CD4-positive, alpha-beta T cell treated with Interleukin-1 beta for 1 hour (primary cell): ENCODE data around the gene SHISA7.
A peak's percentile ranks its signal among the peaks of the same experiment; 100 is the strongest.
"Not testable (repeated sequence)": the region's sequence is repeated elsewhere in the genome, so short reads cannot be mapped to it uniquely, and the experiment has no call there.

Experiments used
- DNase-seq, 2 donors: peaks; one replicate each; pipeline ENCODE4 v3.0.0-alpha.2; 2020 to 2022

The SHISA7 gene

GRCh38 chr19:55462722-55463121 is 19.6 kb upstream of the SHISA7 start:
- DNase-seq, result no peak

- no peak for DNase-seq
Measured at GRCh38 chr19:55461974-55462626, 19.0 kb upstream of the SHISA7 start.

GRCh38 chr19:55461259-55461973 is 18.3 kb upstream of the SHISA7 start, which contains the start of gene ISOC2:
TSS of gene ISOC2 (minus strand) at chr19:55461642. CDS start at chr19:55456486, 5,156 bp downstream.
- DNase-seq, result peak; percentile 100

GRCh38 chr19:55460670-55461258 is 17.7 kb upstream of the SHISA7 start:
- peak; percentile 35 to 38 for DNase-seq

- DNase-seq, result no peak
Measured at GRCh38 chr19:55459950-55460657, 17.0 kb upstream of the SHISA7 start.

GRCh38 chr19:55459551-55459949 is 16.4 kb upstream of the SHISA7 start:
- no peak for DNase-seq

- no peak for DNase-seq
Measured at GRCh38 chr19:55457683-55458457, 14.8 kb upstream of the SHISA7 start.

GRCh38 chr19:55456347-55456746 is 13.2 kb upstream of the SHISA7 start:
- DNase-seq, result no peak

GRCh38 chr19:55455576-55456235 is 12.6 kb upstream of the SHISA7 start:
- DNase-seq, result no peak

GRCh38 chr19:55454787-55455243 is 11.7 kb upstream of the SHISA7 start:
- DNase-seq, result peak; percentile 39 to 52

GRCh38 chr19:55453511-55454260 is 10.6 kb upstream of the SHISA7 start:
- no peak for DNase-seq

- peak; percentile 53 to 55 for DNase-seq
Measured at GRCh38 chr19:55452749-55453346, 9.7 kb upstream of the SHISA7 start.

GRCh38 chr19:55451965-55452748 is 9.1 kb upstream of the SHISA7 start:
- DNase-seq, result peak; percentile 44 to 59

GRCh38 chr19:55451163-55451964 is 8.3 kb upstream of the SHISA7 start:
- peak in 1 of 2 donors; percentile 26 for DNase-seq

- DNase-seq, result no peak
Measured at GRCh38 chr19:55449469-55449868, 6.4 kb upstream of the SHISA7 start.

- DNase-seq, result not testable (repeated sequence)
Measured at GRCh38 chr19:55448175-55448490, 5.0 kb upstream of the SHISA7 start.

GRCh38 chr19:55447421-55448174 is 4.5 kb upstream of the SHISA7 start:
- DNase-seq, result no peak

- no peak for DNase-seq
Measured at GRCh38 chr19:55446060-55446459, 3.0 kb upstream of the SHISA7 start.
